CD8-positive, alpha-beta memory T cell (primary cell): ENCODE results near the gene XRCC6. TPM values are rescaled to one million over a fixed set of nuclear protein-coding genes. Genes with fewer than 3 reads are reported as not detected.

Experiments
- CTCF ChIA-PET: fragments of 350-600 bp; sonication (Branson Sonifier 250); formaldehyde crosslinking; loops from one replicate; lab custom pipeline; 2021; ENCODE audit warnings: antibody characterized with exemption; lab: Charles Lee
- POLR2A ChIA-PET: fragments of 350-600 bp; sonication (Branson Sonifier 250); formaldehyde crosslinking; loops from one replicate; lab custom pipeline; 2021; ENCODE audit warnings: antibody characterized with exemption; lab: Charles Lee
- DNase-seq, 5 donors: peaks; one replicate each; pipeline versions ENCODE4 v3.0.0 to v3.0.0-alpha.2; 2020 to 2022; ENCODE audit warnings: mixed read lengths in 1 of 5
- H3K27ac ChIP-seq: one replicate; pipeline ENCODE4 v1.7.0; 2013; ENCODE audit warnings: low read depth, mild to moderate bottlenecking, low read length, moderate library complexity
- H3K27me3 ChIP-seq: 2 replicates; pipeline ENCODE4 v1.7.0; 2013; ENCODE audit warnings: low read length, mild to moderate bottlenecking; ENCODE audit not compliant: insufficient read depth, poor library complexity, severe bottlenecking
- H3K36me3 ChIP-seq: 2 replicates; pipeline ENCODE4 v1.7.0; 2013; ENCODE audit warnings: mild to moderate bottlenecking, low read length, moderate library complexity; ENCODE audit not compliant: insufficient read depth
- H3K4me1 ChIP-seq: 2 replicates; pipeline ENCODE4 v1.7.0; 2013; ENCODE audit warnings: mild to moderate bottlenecking, low read length, moderate library complexity; ENCODE audit not compliant: insufficient read depth
- H3K4me3 ChIP-seq: 2 replicates; pipeline ENCODE4 v1.7.0; 2013; ENCODE audit warnings: mild to moderate bottlenecking, low read length
- H3K9me3 ChIP-seq: 2 replicates; pipeline ENCODE4 v1.7.0; 2013; ENCODE audit warnings: mild to moderate bottlenecking, low read length
- H3K27ac Mint-ChIP-seq, 8 donors: one replicate each; pipeline ENCODE4 v1.8.0; 2020 to 2021; ENCODE audit warnings: mixed read lengths in 8 of 8, mild to moderate bottlenecking in 6 of 8, inconsistent platforms in 3 of 8, moderate library complexity in 3 of 8
- H3K27me3 Mint-ChIP-seq, 2 donors: one replicate each; pipeline ENCODE4 v1.8.0; 2020 to 2021; ENCODE audit warnings: mixed read lengths in 2 of 2, mild to moderate bottlenecking in 1 of 2, moderate library complexity in 1 of 2
- H3K36me3 Mint-ChIP-seq, 3 donors: one replicate each; pipeline ENCODE4 v1.8.0; 2020 to 2021; ENCODE audit warnings: mixed read lengths in 3 of 3, inconsistent platforms in 1 of 3, mild to moderate bottlenecking in 1 of 3
- H3K4me1 Mint-ChIP-seq, 3 donors: one replicate each; pipeline ENCODE4 v1.8.0; 2020 to 2021; ENCODE audit warnings: mixed read lengths in 3 of 3, inconsistent platforms in 1 of 3, mild to moderate bottlenecking in 1 of 3
- H3K4me3 Mint-ChIP-seq, 7 donors: one replicate each; pipeline ENCODE4 v1.8.0; 2020 to 2021; ENCODE audit warnings: mixed read lengths in 7 of 7, mild to moderate bottlenecking in 6 of 7, moderate library complexity in 4 of 7, inconsistent platforms in 2 of 7
- H3K9me3 Mint-ChIP-seq, 5 donors: one replicate each; pipeline ENCODE4 v1.8.0; 2020 to 2022; ENCODE audit warnings: mixed read lengths in 5 of 5, mild to moderate bottlenecking in 3 of 5, moderate library complexity in 2 of 5, inconsistent platforms in 1 of 5
- polyA plus RNA-seq: library from polyadenylated mRNA; unstranded; fragments of 300-500 nt; fragmentation: Illumina TruSeq; gene quantifications from one replicate; pipeline ENCODE4 v1.2.3, GENCODE V29; 2021
- total RNA-seq, 2 experiments: library from RNA; stranded (reverse); gene quantifications; one replicate each; pipeline ENCODE4 v1.2.3, GENCODE V29; 2021

The XRCC6 gene
- total and polyA plus RNA-seq, 3 experiments from 2014 or later, result 447 to 456 (median 453) TPM

DNA sequence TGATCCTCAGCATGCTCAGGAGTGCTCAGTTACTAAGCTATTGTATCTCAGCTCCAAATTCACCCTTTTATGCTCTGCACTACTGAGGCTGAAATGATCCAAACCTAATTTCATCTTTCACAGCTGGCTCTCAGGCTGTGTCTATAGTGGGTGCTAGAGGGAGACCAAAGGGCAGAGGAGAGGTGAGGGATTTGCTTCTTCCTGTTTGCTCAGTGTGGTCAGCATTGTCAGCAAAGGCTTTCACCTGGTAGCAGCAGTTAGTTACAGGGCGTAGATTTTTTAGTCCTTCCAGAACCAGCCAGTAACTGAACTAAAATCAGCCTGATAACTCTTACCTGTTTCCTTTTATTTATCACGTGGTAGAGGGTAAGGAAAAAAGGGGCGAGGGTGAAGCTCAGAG, 33.2 kb downstream of the XRCC6 start:
- no peaks in the 10 kb centered on the region for H3K4me1 ChIP-seq
- no peak overlapping the region for H3K27ac ChIP-seq
- Mint-ChIP-seq H3K27ac (no peak overlapping the region), H3K9me3 (no peaks in the 10 kb centered on the region), H3K27me3 (no peaks in the 10 kb centered on the region), H3K36me3 (peaks cover 4 to 88% (median 10%) of the 10 kb centered on the region in 3 donors), H3K4me1 (peaks cover 0 to 4% (median 0%) of the 10 kb centered on the region in 3 donors), H3K4me3 (no peak overlapping the region)
- POLR2A ChIA-PET, result interaction anchor here (0.6 to 0.9 kb wide), 2 partner anchors 12 to 598 kb away, joined by 3 read pairs; no protein-coding TSS in a partner anchor
- DNase-seq, result no peak
- peaks cover 59% of the 10 kb centered on the region for H3K36me3 ChIP-seq
- no peaks in the 10 kb centered on the region for H3K27me3 ChIP-seq
- H3K9me3 ChIP-seq, result no peaks in the 10 kb centered on the region
- no peak overlapping the region for H3K4me3 ChIP-seq
- CTCF ChIA-PET, result interaction anchor here (1.5 kb wide), 1 partner anchor 13 kb away, joined by 7 read pairs; no protein-coding TSS in a partner anchor

DNA sequence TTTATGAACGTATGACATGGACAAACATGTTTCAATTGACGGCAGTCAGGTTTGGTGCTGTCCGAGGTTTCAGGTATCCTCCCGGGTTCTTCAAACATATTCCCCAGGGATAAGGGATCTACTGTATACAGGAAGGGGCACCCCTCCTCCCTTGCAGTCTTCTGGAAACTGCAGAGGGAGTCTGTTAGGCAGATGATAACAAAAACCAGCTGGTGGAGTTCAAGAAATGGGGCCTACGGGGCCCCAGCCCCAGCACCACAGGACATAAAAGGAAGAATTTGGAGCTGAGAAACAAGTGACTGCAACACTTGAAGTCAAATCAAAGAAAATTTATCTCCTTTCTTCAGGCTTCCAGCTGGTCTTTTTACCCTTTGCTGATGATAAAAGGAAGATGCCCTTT, 35.5 kb downstream of the XRCC6 start:
- H3K4me3 Mint-ChIP-seq, result peak overlapping the region in 1 of 7 donors; percentile 36
- peak overlapping the region in 2 of 8 donors; percentile 23 to 30 for H3K27ac Mint-ChIP-seq
- Histone ChIP-seq H3K4me3 (no peak overlapping the region), H3K27ac (no peak overlapping the region), H3K9me3 (no peaks in the 10 kb centered on the region), H3K4me1 (no peaks in the 10 kb centered on the region), H3K36me3 (peaks cover 72% of the 10 kb centered on the region), H3K27me3 (no peaks in the 10 kb centered on the region)
- no peak for DNase-seq
- H3K36me3 Mint-ChIP-seq, result peaks cover 13 to 92% (median 18%) of the 10 kb centered on the region in 3 donors
- no peaks in the 10 kb centered on the region for H3K27me3 Mint-ChIP-seq
- peaks cover 0 to 1% (median 0%) of the 10 kb centered on the region in 5 donors for H3K9me3 Mint-ChIP-seq
- ChIA-PET CTCF (interaction anchor here (1.9 to 3.1 kb wide), 2 partner anchors 10 to 41 kb away, joined by 6 to 12 read pairs; no protein-coding TSS in a partner anchor), POLR2A (interaction anchor here (0.5 to 0.9 kb wide), 2 partner anchors 11 to 233 kb away, joined by 3 to 4 read pairs; no protein-coding TSS in a partner anchor)
- no peaks in the 10 kb centered on the region for H3K4me1 Mint-ChIP-seq

DNA sequence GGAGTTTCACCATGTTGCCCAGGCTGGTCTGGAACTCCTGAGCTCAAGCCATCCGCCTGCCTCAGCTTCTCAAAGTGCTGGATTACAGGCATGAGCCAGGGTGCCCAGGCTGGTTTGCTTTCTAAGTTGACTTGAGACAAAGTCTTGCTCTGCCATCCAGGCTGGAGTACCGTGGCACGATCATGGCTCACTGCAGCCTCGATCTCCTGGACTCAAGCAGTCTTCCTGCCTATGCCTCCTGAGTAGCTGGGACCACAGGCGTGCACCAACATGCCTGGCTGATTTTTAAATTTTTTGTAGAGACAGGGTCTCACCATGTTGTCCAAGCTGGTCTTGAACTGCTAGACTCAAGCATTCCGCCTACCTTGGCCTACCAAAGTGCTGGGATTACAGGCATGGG, 36.6 kb downstream of the XRCC6 start:
- H3K27ac Mint-ChIP-seq, result peak overlapping the region in 1 of 8 donors; percentile 86
- H3K9me3 Mint-ChIP-seq, result peaks cover 0 to 1% (median 0%) of the 10 kb centered on the region in 5 donors

DNA sequence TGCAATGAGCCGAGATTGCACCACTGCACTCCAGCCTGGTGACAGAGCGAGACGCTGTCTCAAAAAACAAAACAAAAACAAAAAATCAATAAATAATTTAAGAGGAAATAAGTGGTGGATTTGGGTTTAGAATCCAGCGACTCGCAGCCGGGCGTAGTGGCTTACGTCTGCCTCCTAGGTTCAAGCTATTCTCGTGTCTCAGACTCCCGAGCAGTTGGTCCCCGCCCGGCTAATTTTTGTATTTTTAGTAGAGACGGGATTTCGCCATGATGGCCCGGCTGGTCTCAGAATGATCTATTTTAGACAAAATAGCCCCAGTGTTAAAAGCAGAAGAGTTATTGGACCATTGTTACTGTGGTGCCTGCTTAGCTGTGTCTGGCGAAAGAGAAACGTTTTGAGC, 37.8 kb downstream of the XRCC6 start:
- Histone ChIP-seq H3K27ac (no peak overlapping the region), H3K27me3 (no peaks in the 10 kb centered on the region), H3K9me3 (no peaks in the 10 kb centered on the region), H3K36me3 (peaks cover 75% of the 10 kb centered on the region), H3K4me3 (no peak overlapping the region), H3K4me1 (no peaks in the 10 kb centered on the region)
- peaks cover 17 to 95% (median 19%) of the 10 kb centered on the region in 3 donors for H3K36me3 Mint-ChIP-seq
- ChIA-PET POLR2A (no interaction called here), CTCF (interaction anchor here (3.1 kb wide), 1 partner anchor 8 kb away, joined by 12 read pairs; no protein-coding TSS in a partner anchor)
- H3K4me1 Mint-ChIP-seq, result no peaks in the 10 kb centered on the region
- no peak overlapping the region for H3K4me3 Mint-ChIP-seq
- H3K9me3 Mint-ChIP-seq, result peaks cover 0 to 1% (median 0%) of the 10 kb centered on the region in 5 donors
- no peak for DNase-seq
- no peaks in the 10 kb centered on the region for H3K27me3 Mint-ChIP-seq
- H3K27ac Mint-ChIP-seq, result no peak overlapping the region

More for the DNA sequence above, 36.6 kb downstream of the XRCC6 start:
- Histone ChIP-seq H3K36me3 (peaks cover 73% of the 10 kb centered on the region), H3K4me1 (no peaks in the 10 kb centered on the region), H3K27ac (no peak overlapping the region), H3K4me3 (no peak overlapping the region), H3K27me3 (no peaks in the 10 kb centered on the region), H3K9me3 (no peaks in the 10 kb centered on the region)
- no peaks in the 10 kb centered on the region for H3K27me3 Mint-ChIP-seq
- CTCF ChIA-PET, result interaction anchor here (0.6 to 3.1 kb wide), 2 partner anchors 9 to 191 kb away, joined by 3 to 12 read pairs; no protein-coding TSS in a partner anchor
- POLR2A ChIA-PET, result interaction anchor here (0.9 kb wide), 1 partner anchor 10 kb away, joined by 4 read pairs; no protein-coding TSS in a partner anchor
- H3K4me1 Mint-ChIP-seq, result no peaks in the 10 kb centered on the region
- no peak overlapping the region for H3K4me3 Mint-ChIP-seq
- no peak for DNase-seq
- H3K36me3 Mint-ChIP-seq, result peaks cover 17 to 94% (median 19%) of the 10 kb centered on the region in 3 donors

DNA sequence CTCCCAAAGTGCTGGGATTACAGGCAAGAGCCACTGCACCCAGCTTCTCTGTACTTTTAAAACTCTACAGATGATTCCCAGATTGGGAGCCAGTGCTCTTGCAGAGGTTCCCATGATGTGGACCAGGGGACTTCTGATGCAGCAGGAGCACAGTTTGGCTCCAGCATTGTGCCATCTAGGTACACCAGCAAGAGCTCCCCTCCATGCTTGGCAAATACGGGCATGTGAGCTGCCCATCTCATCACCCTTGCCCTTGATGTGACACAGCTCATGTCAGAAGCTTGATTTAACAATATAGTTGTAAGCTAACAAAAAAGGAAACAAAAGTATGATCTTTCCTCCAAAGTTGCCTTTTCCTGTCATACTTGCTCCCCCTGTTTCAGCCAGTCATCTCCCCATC, 38.8 kb downstream of the XRCC6 start:
- Mint-ChIP-seq H3K27me3 (no peaks in the 10 kb centered on the region), H3K27ac (peak overlapping the region in 5 of 8 donors; percentile 27 to 93 (median 72))
- CTCF ChIA-PET, result interaction anchor here (1.5 kb wide), 1 partner anchor 281 kb away, joined by 4 read pairs; no protein-coding TSS in a partner anchor

DNA sequence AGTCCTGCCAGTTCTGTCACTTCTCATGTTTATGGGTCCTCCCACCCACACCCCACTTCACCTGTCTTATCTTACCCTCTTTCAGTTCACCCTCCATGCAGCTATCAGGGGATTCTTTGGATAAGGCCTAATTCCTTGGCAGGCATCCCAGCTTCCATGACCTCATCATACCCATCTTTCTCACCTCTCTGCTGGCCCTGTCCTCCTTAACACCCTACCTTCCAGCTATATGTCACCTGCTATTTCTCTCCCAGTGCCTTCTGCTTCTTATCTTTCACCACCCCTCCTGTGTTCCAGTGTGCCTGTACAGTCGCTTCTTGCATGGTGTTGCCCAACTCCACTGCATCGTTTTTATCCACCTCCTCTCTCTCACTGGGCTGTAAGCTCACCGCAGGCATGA, 39.3 kb downstream of the XRCC6 start:
- no peak overlapping the region for H3K4me3 ChIP-seq
- peaks cover 17 to 94% (median 19%) of the 10 kb centered on the region in 3 donors for H3K36me3 Mint-ChIP-seq
- no peak overlapping the region for H3K27ac ChIP-seq
- H3K9me3 Mint-ChIP-seq, result peaks cover 0 to 1% (median 0%) of the 10 kb centered on the region in 5 donors
- no peak overlapping the region for H3K4me3 Mint-ChIP-seq
- no peaks in the 10 kb centered on the region for H3K27me3 Mint-ChIP-seq
- H3K9me3 ChIP-seq, result no peaks in the 10 kb centered on the region
- ChIA-PET POLR2A (interaction anchor here (0.6 kb wide), 1 partner anchor 711 kb away, joined by 4 read pairs; no protein-coding TSS in a partner anchor), CTCF (interaction anchor here (1.5 kb wide), 1 partner anchor 281 kb away, joined by 4 read pairs; no protein-coding TSS in a partner anchor)
- H3K27ac Mint-ChIP-seq, result peak overlapping the region in 6 of 8 donors; percentile 6 to 93 (median 54)
- H3K4me1 ChIP-seq, result no peaks in the 10 kb centered on the region
- no peak for DNase-seq
- H3K36me3 ChIP-seq, result peaks cover 67% of the 10 kb centered on the region
- no peaks in the 10 kb centered on the region for H3K27me3 ChIP-seq
- H3K4me1 Mint-ChIP-seq, result peaks cover 0 to 2% (median 0%) of the 10 kb centered on the region in 3 donors

More for the DNA sequence above, 38.8 kb downstream of the XRCC6 start:
- Histone ChIP-seq H3K36me3 (peaks cover 72% of the 10 kb centered on the region), H3K4me3 (no peak overlapping the region), H3K4me1 (no peaks in the 10 kb centered on the region), H3K27ac (no peak overlapping the region), H3K9me3 (no peaks in the 10 kb centered on the region), H3K27me3 (no peaks in the 10 kb centered on the region)
- H3K36me3 Mint-ChIP-seq, result peaks cover 17 to 94% (median 19%) of the 10 kb centered on the region in 3 donors
- H3K4me3 Mint-ChIP-seq, result no peak overlapping the region
- no peaks in the 10 kb centered on the region for H3K4me1 Mint-ChIP-seq
- H3K9me3 Mint-ChIP-seq, result peaks cover 0 to 1% (median 0%) of the 10 kb centered on the region in 5 donors
- DNase-seq, result no peak
- POLR2A ChIA-PET, result interaction anchor here (0.6 kb wide), 1 partner anchor 712 kb away, joined by 4 read pairs; no protein-coding TSS in a partner anchor

DNA sequence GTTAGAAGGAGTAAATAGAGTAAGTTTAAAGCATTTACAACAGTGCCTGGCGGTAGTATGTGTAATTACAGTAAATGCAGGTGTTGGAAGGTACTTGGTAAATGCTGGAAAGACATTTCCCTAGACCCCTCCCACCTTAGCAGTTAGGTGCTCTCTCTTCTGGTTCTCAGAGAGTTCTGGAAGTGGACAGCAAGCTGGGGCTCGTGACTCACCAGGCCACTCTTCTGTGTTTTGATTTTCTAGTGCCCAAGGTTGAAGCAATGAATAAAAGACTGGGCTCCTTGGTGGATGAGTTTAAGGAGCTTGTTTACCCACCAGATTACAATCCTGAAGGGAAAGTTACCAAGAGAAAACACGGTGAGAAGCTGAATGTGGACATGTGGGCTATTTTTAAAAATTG, 40.0 kb downstream of the XRCC6 start:
- peak overlapping the region in 3 of 8 donors; percentile 27 to 82 (median 41) for H3K27ac Mint-ChIP-seq
- no peak for DNase-seq
- Histone ChIP-seq H3K9me3 (no peaks in the 10 kb centered on the region), H3K36me3 (peaks cover 67% of the 10 kb centered on the region), H3K27ac (no peak overlapping the region), H3K4me3 (no peak overlapping the region), H3K4me1 (no peaks in the 10 kb centered on the region), H3K27me3 (no peaks in the 10 kb centered on the region)
- H3K9me3 Mint-ChIP-seq, result peaks cover 0 to 1% (median 0%) of the 10 kb centered on the region in 5 donors
- H3K4me1 Mint-ChIP-seq, result peaks cover 0 to 3% (median 0%) of the 10 kb centered on the region in 3 donors
- peaks cover 17 to 89% (median 17%) of the 10 kb centered on the region in 3 donors for H3K36me3 Mint-ChIP-seq
- ChIA-PET POLR2A (interaction anchor here (0.6 kb wide), 1 partner anchor 296 kb away, joined by 7 read pairs; no protein-coding TSS in a partner anchor), CTCF (interaction anchor here (1.5 kb wide), 1 partner anchor 280 kb away, joined by 4 read pairs; no protein-coding TSS in a partner anchor)
- no peak overlapping the region for H3K4me3 Mint-ChIP-seq
- no peaks in the 10 kb centered on the region for H3K27me3 Mint-ChIP-seq

DNA sequence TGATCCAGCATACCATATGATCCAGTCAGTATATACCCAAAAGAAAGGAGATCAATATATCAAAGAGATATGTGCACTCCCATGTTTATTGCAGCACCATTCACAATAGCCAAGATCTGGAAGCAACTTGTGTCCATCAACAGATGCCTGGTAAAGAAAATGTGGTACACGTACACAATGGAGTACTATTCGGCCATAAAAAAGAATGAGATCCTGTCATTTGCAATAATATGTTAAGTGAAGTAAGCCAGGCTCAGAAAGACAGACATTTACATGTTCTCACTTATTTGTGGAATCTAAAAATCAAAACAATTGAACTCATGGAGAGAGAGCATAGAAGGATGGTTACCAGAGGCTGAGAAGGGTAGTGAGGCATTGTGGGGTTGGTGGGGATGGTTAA, 40.6 kb downstream of the XRCC6 start:
- no peak for DNase-seq
- Histone ChIP-seq H3K4me1 (peaks cover 3% of the 10 kb centered on the region), H3K9me3 (no peaks in the 10 kb centered on the region), H3K36me3 (peaks cover 64% of the 10 kb centered on the region), H3K4me3 (no peak overlapping the region), H3K27me3 (no peaks in the 10 kb centered on the region), H3K27ac (no peak overlapping the region)
- Mint-ChIP-seq H3K4me1 (peaks cover 3 to 5% (median 4%) of the 10 kb centered on the region in 3 donors), H3K4me3 (no peak overlapping the region), H3K27ac (peak overlapping the region in 2 of 8 donors; percentile 27 to 71), H3K9me3 (peaks cover 0 to 1% (median 0%) of the 10 kb centered on the region in 5 donors), H3K36me3 (peaks cover 17 to 86% (median 17%) of the 10 kb centered on the region in 3 donors), H3K27me3 (no peaks in the 10 kb centered on the region)
- CTCF ChIA-PET, result no interaction called here
- POLR2A ChIA-PET, result interaction anchor here (0.6 kb wide), 1 partner anchor 296 kb away, joined by 7 read pairs; no protein-coding TSS in a partner anchor
